Measurements from ENCODE around the gene CCDC73.
"Not testable (repeated sequence)": the region's sequence is repeated elsewhere in the genome, so short reads cannot be mapped to it uniquely, and the experiment has no call there.

CCDC73 gene

DNA sequence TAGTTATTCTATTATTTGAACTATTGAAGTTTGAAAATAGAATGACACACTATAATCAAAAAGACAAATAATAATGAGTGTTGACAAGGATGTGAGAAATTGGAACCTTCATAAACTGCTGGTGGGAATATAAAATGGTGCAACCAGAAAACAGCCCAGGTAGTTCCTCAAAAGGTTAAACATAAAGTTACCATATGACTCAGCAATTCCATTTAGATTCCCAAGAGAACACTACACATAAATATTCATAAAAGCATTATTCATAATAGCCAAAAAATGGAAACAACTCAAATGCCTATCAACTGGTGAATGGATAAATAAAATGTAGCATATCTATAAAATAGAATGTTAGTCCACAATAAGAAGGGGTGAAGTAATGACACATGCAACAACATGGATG is 21.7 kb downstream of the CCDC73 start:
- H3K36me3 ChIP-seq (ENCODE audit: control insufficient read depth in 2 of 2, insufficient read depth in 2 of 2, low read length in 2 of 2): no peaks in the 10 kb centered on the region
- H3K9ac ChIP-seq (ENCODE audit: low read length in 2 of 2): no peak overlapping the region
- H3K4me3 ChIP-seq (ENCODE audit: low read length in 2 of 2): no peak overlapping the region
- no peaks in the 10 kb centered on the region for H3K27me3 ChIP-seq (ENCODE audit: control insufficient read depth in 1 of 2, insufficient read depth in 2 of 2, low read length in 2 of 2)
- no peaks in the 10 kb centered on the region for H3K9me3 ChIP-seq (ENCODE audit: control insufficient read depth in 2 of 2, low read length in 2 of 2)
- H3K4me1 ChIP-seq (ENCODE audit: control insufficient read depth, insufficient read depth, low read length): no peaks in the 10 kb centered on the region
- no peak overlapping the region for H3K27ac ChIP-seq (ENCODE audit: low read length)

DNA sequence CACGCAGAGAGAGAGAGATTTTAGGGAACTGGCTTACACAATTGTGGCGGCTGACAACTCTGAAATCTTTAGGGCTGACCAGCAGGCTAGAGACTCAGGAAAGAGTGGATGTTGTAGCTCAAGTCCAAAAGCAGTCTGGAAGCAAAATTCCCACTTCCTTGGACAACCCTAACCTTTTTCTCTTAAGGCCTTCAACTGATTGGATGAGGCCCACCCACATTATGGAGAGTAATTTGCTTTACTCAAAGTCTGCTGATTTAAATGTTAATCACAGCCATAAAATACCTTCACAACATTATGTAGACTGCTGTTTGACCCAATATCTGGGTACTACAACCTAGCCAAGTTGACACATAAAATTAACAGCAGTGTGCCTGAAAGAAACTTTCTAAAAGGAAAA is 32.7 kb downstream of the CCDC73 start:
- H3K36me3 ChIP-seq (ENCODE audit: control insufficient read depth in 2 of 2, insufficient read depth in 2 of 2, low read length in 2 of 2); H3K9me3 ChIP-seq (ENCODE audit: control insufficient read depth in 2 of 2, low read length in 2 of 2); H3K4me3 ChIP-seq (ENCODE audit: low read length in 2 of 2); H3K4me1 ChIP-seq (ENCODE audit: control insufficient read depth, insufficient read depth, low read length); H3K9ac ChIP-seq (ENCODE audit: low read length in 2 of 2); H3K27me3 ChIP-seq (ENCODE audit: control insufficient read depth in 1 of 2, insufficient read depth in 2 of 2, low read length in 2 of 2); H3K27ac ChIP-seq (ENCODE audit: low read length): not testable (repeated sequence)

DNA sequence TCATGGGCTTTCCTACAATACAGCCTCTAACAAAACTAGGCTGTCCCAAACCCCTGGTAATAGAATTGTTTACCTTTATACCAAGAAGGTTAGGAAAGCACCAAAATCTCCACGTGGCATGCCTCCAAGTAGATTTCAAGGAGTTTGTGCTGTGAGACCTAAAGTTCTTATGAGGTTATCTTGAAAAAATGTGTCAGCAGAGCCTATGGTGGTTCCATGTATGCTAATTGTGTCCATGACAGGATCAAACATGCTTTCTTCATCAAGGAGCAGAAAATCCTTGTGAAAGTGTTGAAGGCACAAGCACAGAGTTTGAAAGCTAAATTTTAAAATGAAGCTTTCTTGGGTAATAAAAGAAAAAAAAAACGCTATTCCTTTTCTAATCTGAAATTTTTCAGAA is 36.2 kb downstream of the CCDC73 start:
- Histone ChIP-seq H3K4me3 (ENCODE audit: low read length in 2 of 2) (no peak overlapping the region), H3K27ac (ENCODE audit: low read length) (no peak overlapping the region), H3K9ac (ENCODE audit: low read length in 2 of 2) (no peak overlapping the region), H3K27me3 (ENCODE audit: control insufficient read depth in 1 of 2, insufficient read depth in 2 of 2, low read length in 2 of 2) (no peaks in the 10 kb centered on the region), H3K9me3 (ENCODE audit: control insufficient read depth in 2 of 2, low read length in 2 of 2) (peaks cover 0 to 2% of the 10 kb centered on the region in 2 donors), H3K36me3 (ENCODE audit: control insufficient read depth in 2 of 2, insufficient read depth in 2 of 2, low read length in 2 of 2) (no peaks in the 10 kb centered on the region), H3K4me1 (ENCODE audit: control insufficient read depth, insufficient read depth, low read length) (no peaks in the 10 kb centered on the region)

DNA sequence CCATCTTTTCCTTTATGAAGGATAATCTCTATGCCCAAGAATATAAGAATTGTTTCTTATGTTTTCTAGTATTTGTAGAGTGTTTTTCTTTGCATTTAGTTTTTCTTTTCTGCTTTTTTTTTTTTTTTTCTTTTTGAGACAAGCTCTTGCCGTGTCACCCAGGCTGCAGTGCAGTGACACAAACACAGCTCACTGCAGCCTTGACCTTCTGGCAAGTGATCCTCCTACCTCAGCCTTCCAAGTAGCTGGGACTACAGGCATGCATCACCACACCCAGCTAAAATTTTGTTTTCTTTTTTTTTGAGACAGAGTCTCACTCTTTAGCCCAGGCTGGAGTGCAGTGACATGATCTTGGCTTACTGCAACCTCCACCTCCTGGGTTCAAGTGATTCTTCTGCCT is 41.3 kb downstream of the CCDC73 start:
- not testable (repeated sequence) for H3K36me3 ChIP-seq (ENCODE audit: control insufficient read depth in 2 of 2, insufficient read depth in 2 of 2, low read length in 2 of 2); H3K4me1 ChIP-seq (ENCODE audit: control insufficient read depth, insufficient read depth, low read length); H3K4me3 ChIP-seq (ENCODE audit: low read length in 2 of 2); H3K27me3 ChIP-seq (ENCODE audit: control insufficient read depth in 1 of 2, insufficient read depth in 2 of 2, low read length in 2 of 2); H3K9ac ChIP-seq (ENCODE audit: low read length in 2 of 2); H3K9me3 ChIP-seq (ENCODE audit: control insufficient read depth in 2 of 2, low read length in 2 of 2); H3K27ac ChIP-seq (ENCODE audit: low read length)

DNA sequence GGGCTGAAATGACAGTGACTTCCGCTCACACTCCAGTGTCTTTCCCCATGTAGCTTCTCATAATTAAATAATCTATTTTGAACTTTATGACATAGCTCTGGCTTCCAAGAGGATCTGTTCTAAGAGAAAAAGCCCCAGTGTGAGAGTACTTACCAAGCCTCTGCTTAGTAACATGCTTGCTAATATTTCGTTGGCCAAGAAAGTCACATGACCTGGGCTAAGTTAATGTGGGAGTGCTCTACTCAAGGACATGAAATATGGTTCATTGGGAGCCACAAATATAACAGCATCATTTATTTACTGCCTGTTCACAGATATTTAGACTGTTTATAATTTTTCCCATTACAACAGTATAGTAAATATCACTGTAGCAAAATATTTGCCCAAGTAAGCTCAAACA is 42.5 kb downstream of the CCDC73 start:
- Histone ChIP-seq H3K27ac (ENCODE audit: low read length) (no peak overlapping the region), H3K4me3 (ENCODE audit: low read length in 2 of 2) (no peak overlapping the region), H3K36me3 (ENCODE audit: control insufficient read depth in 2 of 2, insufficient read depth in 2 of 2, low read length in 2 of 2) (no peaks in the 10 kb centered on the region), H3K27me3 (ENCODE audit: control insufficient read depth in 1 of 2, insufficient read depth in 2 of 2, low read length in 2 of 2) (no peaks in the 10 kb centered on the region), H3K9ac (ENCODE audit: low read length in 2 of 2) (no peak overlapping the region), H3K4me1 (ENCODE audit: control insufficient read depth, insufficient read depth, low read length) (no peaks in the 10 kb centered on the region), H3K9me3 (ENCODE audit: control insufficient read depth in 2 of 2, low read length in 2 of 2) (peaks cover 2 to 8% of the 10 kb centered on the region in 2 donors)

DNA sequence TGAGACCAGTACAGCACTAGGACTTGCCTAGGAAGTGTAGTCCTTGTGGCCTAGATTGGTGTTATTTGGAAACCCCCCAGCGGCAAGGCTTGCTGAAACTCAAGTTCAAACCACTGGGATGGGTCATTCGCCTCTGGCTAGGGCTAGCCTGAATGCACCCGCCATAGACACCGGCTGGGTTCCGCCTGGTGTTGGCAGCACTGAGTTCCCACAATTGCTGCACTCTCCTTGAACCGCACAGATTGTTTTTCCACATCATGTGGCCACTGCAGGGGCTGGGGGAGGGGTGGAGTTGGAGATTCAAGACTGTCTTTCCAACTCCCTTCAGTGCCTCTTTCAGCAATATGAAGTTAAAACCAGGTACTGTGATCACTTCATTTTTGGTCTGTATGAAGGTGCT is 43.1 kb downstream of the CCDC73 start:
- Histone ChIP-seq H3K36me3 (ENCODE audit: control insufficient read depth in 2 of 2, insufficient read depth in 2 of 2, low read length in 2 of 2) (no peaks in the 10 kb centered on the region), H3K4me3 (ENCODE audit: low read length in 2 of 2) (no peak overlapping the region), H3K27ac (ENCODE audit: low read length) (no peak overlapping the region), H3K9me3 (ENCODE audit: control insufficient read depth in 2 of 2, low read length in 2 of 2) (peaks cover 2 to 8% of the 10 kb centered on the region in 2 donors), H3K9ac (ENCODE audit: low read length in 2 of 2) (no peak overlapping the region), H3K27me3 (ENCODE audit: control insufficient read depth in 1 of 2, insufficient read depth in 2 of 2, low read length in 2 of 2) (no peaks in the 10 kb centered on the region), H3K4me1 (ENCODE audit: control insufficient read depth, insufficient read depth, low read length) (no peaks in the 10 kb centered on the region)

DNA sequence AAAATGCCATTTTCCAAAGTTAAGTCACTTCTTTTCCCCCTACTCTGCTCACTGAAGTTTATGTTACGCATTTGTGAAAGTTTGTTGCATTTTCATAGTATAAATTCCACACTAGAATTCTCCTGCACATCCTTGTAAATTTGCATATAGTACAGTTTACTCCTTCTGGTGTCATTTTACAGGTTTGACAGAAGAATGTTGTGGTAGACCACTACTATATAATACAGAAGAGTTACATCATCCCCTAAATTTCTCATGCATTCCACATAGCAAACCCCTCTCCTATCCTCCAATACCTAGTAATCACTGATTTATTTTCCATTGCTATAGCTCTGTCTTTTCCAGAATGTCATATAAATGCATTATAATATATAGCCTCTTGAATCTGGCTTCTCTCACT is 64.5 kb downstream of the CCDC73 start:
- no peaks in the 10 kb centered on the region for H3K27me3 ChIP-seq (ENCODE audit: control insufficient read depth in 1 of 2, insufficient read depth in 2 of 2, low read length in 2 of 2)
- no peak overlapping the region for H3K27ac ChIP-seq (ENCODE audit: low read length)
- H3K9ac ChIP-seq (ENCODE audit: low read length in 2 of 2): no peak overlapping the region
- no peaks in the 10 kb centered on the region for H3K4me1 ChIP-seq (ENCODE audit: control insufficient read depth, insufficient read depth, low read length)
- no peaks in the 10 kb centered on the region for H3K36me3 ChIP-seq (ENCODE audit: control insufficient read depth in 2 of 2, insufficient read depth in 2 of 2, low read length in 2 of 2)
- H3K4me3 ChIP-seq (ENCODE audit: low read length in 2 of 2): no peak overlapping the region
- no peaks in the 10 kb centered on the region for H3K9me3 ChIP-seq (ENCODE audit: control insufficient read depth in 2 of 2, low read length in 2 of 2)

DNA sequence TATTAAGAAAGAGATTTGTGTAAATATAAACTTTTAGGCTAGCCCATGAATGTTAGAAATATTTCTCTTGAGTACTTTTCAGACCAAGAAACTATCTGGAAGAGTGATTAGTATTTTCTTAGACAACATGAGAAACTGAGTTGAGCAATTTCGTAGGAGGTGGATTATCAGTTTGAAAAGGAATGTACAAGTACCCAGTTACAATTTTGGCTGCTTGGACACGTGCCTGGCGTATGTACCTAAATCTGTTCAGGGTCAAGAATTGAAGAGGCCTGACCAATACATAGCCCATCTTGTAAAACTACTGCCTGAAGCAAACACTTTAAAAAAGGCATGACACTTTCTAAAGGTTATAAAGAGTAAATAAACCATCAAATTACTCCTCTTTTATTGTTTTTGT is 71.1 kb downstream of the CCDC73 start:
- Histone ChIP-seq H3K27ac (ENCODE audit: low read length) (no peak overlapping the region), H3K9ac (ENCODE audit: low read length in 2 of 2) (no peak overlapping the region), H3K9me3 (ENCODE audit: control insufficient read depth in 2 of 2, low read length in 2 of 2) (no peaks in the 10 kb centered on the region), H3K36me3 (ENCODE audit: control insufficient read depth in 2 of 2, insufficient read depth in 2 of 2, low read length in 2 of 2) (no peaks in the 10 kb centered on the region), H3K4me3 (ENCODE audit: low read length in 2 of 2) (no peak overlapping the region), H3K27me3 (ENCODE audit: control insufficient read depth in 1 of 2, insufficient read depth in 2 of 2, low read length in 2 of 2) (no peaks in the 10 kb centered on the region), H3K4me1 (ENCODE audit: control insufficient read depth, insufficient read depth, low read length) (no peaks in the 10 kb centered on the region)

DNA sequence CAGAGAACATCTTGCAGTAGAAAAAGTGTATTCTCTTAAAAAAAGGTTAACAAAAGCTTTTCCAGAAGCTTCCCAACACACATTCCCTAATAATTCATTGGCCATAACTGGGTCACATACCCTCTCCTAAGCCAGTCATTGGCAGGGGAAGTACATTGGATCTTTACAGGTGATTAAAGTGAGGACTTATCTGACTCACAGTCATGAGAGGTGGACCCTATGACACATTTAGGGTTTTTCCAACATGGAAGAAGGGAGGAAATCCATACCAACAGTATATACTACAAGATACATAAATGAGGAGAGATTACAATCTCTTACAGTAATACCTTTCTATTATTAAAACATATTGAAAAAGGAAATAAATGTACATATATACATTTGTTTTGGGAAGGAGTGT is 72.2 kb downstream of the CCDC73 start:
- H3K9me3 ChIP-seq (ENCODE audit: control insufficient read depth in 2 of 2, low read length in 2 of 2): no peaks in the 10 kb centered on the region
- H3K4me1 ChIP-seq (ENCODE audit: control insufficient read depth, insufficient read depth, low read length): no peaks in the 10 kb centered on the region
- no peak overlapping the region for H3K27ac ChIP-seq (ENCODE audit: low read length)

DNA sequence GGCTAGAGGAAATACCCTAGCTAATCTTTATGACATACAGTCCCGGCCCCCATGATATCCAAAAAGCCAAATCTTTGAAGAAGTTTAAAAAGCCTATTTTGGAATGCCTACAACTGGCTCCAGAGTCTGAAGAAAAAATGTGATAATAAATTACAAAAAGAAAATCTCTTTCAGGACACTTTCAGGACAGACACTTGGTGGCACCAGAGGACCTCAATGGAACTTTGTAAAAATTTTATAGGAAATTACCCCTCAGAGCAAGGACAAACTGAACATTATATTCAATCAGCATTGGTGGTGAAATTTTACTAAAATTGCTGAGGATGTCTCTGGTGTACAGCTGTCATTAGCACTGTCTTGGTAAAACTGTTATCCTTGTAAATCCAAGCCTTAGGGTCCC is 81.0 kb downstream of the CCDC73 start:
- no peaks in the 10 kb centered on the region for H3K36me3 ChIP-seq (ENCODE audit: control insufficient read depth in 2 of 2, insufficient read depth in 2 of 2, low read length in 2 of 2)
- no peak overlapping the region for H3K9ac ChIP-seq (ENCODE audit: low read length in 2 of 2)
- peaks cover 0 to 3% of the 10 kb centered on the region in 2 donors for H3K27me3 ChIP-seq (ENCODE audit: control insufficient read depth in 1 of 2, insufficient read depth in 2 of 2, low read length in 2 of 2)
- no peak overlapping the region for H3K4me3 ChIP-seq (ENCODE audit: low read length in 2 of 2)
- no peaks in the 10 kb centered on the region for H3K9me3 ChIP-seq (ENCODE audit: control insufficient read depth in 2 of 2, low read length in 2 of 2)
- no peaks in the 10 kb centered on the region for H3K4me1 ChIP-seq (ENCODE audit: control insufficient read depth, insufficient read depth, low read length)
- H3K27ac ChIP-seq (ENCODE audit: low read length): no peak overlapping the region

More for the DNA sequence above, 72.2 kb downstream of the CCDC73 start:
- H3K9ac ChIP-seq (ENCODE audit: low read length in 2 of 2): no peak overlapping the region
- no peaks in the 10 kb centered on the region for H3K27me3 ChIP-seq (ENCODE audit: control insufficient read depth in 1 of 2, insufficient read depth in 2 of 2, low read length in 2 of 2)
- H3K36me3 ChIP-seq (ENCODE audit: control insufficient read depth in 2 of 2, insufficient read depth in 2 of 2, low read length in 2 of 2): no peaks in the 10 kb centered on the region
- no peak overlapping the region for H3K4me3 ChIP-seq (ENCODE audit: low read length in 2 of 2)

DNA sequence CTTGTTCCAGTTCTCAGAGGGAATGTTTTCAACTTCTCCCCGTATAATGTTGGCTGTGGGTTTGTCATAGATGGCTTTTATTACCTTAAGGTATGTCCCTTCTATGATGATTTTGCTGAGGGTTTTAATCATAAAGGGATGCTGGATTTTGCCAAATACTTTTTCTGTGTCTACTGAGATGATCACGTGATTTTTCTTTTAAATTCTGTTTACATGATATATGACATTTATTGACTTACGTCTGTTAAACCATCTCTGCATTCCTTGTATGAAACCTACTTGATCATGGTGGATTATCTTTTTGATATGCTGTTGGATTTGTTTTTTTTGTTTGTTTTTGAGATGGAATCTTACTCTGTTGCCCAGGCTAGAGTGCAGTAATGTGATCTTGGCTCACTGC is 85.5 kb downstream of the CCDC73 start:
- not testable (repeated sequence) for H3K4me3 ChIP-seq (ENCODE audit: low read length in 2 of 2); H3K9ac ChIP-seq (ENCODE audit: low read length in 2 of 2); H3K27ac ChIP-seq (ENCODE audit: low read length); H3K27me3 ChIP-seq (ENCODE audit: control insufficient read depth in 1 of 2, insufficient read depth in 2 of 2, low read length in 2 of 2); H3K36me3 ChIP-seq (ENCODE audit: control insufficient read depth in 2 of 2, insufficient read depth in 2 of 2, low read length in 2 of 2); H3K9me3 ChIP-seq (ENCODE audit: control insufficient read depth in 2 of 2, low read length in 2 of 2); H3K4me1 ChIP-seq (ENCODE audit: control insufficient read depth, insufficient read depth, low read length)

All from stomach smooth muscle (tissue), 2 donors.